Activated T-cell treated with anti-CD3 and anti-CD28 coated beads, Interleukin-2, amount 50 U/mL, for 1 hour (primary cell): ENCODE data around the gene RAI14.
"Not testable (repeated sequence)": the region's sequence is repeated elsewhere in the genome, so short reads cannot be mapped to it uniquely, and the experiment has no call there.

ENCODE experiments used
- DNase-seq: peaks from one replicate; pipeline ENCODE4 v3.0.0-alpha.2; 2020

Gene RAI14

DNA sequence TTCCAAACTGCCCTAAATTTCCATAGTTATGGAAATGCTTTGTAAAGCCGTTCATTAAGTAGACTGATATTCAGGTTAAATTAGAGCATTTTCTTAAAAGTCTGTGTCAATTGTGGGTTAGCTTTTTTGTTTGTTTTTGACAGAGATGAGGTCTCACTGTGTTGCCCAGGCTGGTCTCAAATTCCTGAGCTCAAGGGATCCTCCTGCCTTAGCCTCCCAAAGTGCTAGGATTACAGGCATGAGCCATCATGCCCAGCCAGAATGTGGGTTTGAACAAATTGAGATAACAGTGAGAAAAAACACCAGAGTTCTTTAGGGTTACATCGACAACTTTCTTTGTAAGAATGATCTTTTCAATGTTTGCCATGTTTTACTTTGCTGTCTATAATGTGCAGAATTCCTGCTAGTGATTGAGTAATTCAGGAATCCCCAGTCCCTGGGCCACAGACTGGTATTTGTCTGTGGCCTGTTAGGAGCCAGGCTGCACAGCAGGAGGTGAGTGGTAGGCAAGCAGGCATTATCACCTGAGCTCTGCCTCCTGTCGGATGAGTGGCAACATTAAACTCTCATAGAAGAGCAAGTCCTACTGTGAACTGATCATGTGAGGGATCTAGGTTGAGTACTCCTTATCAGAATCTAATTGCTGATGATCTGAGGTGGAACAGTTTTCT lies 80.5 kb downstream of the RAI14 start:
- no peak for DNase-seq

DNA sequence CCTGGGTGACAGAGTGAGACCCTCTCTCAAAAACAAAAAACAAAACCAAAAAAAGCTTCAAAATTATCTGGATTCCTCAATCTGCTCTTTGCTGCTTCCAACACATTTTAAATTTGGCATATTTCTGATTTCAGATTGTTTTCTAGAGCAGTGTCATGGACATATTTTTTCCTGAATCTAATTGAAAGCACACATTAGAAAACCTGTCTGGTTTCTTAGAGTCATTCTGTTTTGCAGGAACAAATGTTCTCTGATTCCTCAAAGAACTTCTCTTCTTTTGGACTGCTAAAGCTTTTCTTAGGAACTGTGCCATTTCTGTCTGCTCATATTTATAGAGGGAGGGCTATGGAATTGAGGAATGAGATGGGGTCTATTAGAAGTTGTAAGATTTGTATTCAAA lies 81.6 kb downstream of the RAI14 start:
- DNase-seq: no peak

DNA sequence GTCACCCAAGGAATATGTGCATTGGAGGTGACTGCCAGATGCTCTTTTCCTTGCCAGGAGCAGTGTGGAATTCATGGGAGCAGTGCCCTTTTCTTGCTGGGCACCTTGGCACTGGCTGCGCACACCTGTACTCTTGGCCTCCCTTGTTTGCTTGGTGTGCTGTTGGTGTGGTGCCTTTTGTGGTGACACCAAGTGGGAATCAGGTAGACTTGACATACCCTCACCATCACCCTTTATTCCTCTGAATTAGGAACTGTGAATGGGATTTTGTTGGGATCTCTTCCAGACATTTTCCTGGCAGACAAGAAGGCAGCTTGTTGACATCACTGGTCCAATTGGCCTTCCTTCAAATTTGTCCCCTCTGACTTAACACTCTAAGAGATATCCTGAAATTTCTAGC lies 82.3 kb downstream of the RAI14 start:
- no peak for DNase-seq

DNA sequence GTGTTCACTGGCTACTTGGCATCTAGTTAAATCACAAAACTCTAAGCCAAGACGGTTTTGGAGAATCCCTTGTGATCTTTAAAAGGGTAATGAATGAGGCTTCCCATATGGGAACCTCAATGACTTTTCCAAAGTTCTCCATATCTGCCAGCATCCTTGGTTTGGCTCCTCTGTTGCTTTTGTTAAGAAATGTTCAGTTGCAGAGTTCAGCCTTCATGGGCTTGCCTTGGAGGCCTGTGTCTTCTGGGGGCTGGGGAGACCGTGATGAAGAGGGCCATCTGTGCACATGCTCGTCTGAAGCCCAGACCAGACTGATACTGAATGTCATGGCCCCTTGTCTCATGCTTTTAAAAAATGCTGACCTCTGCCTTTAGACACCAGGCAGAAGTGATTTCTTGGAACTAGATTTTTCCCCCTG lies 84.3 kb downstream of the RAI14 start:
- no peak for DNase-seq

DNA sequence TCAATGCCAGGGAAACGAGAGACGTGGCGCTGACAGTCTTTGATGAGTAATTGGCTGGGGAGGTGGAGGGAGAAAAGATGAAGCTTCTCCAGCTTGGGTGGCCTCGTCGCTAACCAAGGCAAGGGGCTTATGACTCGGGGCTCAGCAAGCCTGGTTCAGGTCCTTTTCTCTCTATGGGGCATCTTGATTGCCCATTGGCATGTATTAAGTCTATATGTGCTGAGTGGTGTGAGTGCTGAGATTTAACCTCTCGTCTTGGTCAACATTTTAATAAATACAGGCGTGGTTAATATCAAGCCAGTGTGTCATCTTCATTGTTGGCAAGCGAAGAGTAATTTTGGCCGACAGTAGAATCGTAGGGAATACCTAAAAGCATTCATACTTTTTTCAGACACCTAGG lies 85.9 kb downstream of the RAI14 start:
- no peak for DNase-seq

DNA sequence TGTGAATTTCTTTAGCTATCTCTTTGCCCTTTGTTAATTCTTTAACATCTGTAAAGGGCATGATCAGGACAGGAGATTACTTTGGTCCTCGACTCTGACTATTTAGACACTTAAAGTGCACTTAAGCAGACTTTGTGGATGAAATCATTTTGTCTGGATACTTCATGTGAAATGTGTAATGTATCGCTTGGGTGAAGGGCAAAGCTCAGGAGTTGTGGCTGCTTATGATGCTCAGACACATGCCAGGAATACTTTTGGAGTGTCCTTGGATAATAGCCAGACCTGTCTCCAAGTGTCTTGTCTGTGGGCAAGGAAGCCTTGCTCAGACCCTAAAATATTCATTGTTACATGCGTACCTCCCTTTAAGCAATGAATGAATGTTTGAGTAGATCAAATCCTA lies 87.8 kb downstream of the RAI14 start:
- no peak for DNase-seq

DNA sequence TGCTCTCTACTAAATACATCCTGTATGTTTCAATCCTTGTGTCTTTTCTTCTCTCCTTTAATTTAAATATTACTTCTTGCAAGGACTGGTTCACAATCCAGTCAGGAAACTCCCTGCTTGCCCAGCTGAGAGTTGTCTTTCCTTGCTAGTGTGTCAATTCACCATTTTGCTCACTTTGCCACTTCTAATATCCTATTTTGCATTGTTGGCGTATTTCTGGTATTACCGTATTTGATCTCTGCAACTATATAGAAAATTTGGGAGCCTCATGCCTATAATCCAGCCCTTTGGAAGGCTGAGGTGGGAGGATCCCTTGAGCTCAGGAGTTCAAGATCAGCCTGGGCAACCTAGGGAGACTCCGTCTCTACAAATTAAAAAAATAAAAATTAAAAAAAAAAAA lies 92.3 kb downstream of the RAI14 start:
- DNase-seq: no peak

DNA sequence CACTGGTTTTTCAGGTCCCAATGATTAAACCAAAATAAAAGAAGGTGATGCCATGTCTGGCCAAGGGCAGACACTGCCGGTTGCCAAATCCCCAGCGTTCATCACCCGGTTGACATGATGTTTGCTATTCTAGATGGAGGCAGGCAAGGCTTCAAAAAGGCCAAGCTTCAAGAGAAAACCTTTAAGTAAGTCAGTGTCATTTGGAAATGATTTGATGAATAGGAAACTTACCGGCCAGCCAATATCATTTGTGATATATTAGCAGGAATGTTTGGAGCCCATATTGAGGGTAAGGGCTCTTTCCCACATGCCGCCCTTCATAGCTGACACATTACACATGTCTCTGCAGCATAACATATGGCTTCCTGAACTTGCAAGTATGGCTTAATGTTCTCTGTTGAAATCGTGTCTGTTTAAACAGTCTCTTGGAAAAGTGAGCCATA lies 93.3 kb downstream of the RAI14 start:
- no peak for DNase-seq

DNA sequence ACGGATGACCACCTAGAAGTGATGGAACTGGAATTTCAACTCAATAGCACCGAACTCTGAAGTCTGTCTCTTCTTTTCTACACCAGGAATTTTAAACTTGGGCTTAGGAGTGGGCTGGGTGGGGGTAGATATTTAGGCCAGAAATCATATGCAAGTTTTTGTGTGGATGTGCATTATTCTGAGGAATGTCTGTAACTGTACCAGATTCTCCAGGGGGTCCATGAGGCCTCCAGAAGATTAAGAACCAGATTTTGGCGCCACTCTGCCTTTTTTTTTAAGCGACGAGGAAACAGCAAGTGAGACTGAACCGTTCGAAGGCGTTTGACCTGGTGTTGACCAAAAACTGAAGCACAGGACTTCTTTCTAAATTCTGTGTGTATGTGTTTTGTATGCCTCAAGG lies 94.1 kb downstream of the RAI14 start:
- DNase-seq: no peak

DNA sequence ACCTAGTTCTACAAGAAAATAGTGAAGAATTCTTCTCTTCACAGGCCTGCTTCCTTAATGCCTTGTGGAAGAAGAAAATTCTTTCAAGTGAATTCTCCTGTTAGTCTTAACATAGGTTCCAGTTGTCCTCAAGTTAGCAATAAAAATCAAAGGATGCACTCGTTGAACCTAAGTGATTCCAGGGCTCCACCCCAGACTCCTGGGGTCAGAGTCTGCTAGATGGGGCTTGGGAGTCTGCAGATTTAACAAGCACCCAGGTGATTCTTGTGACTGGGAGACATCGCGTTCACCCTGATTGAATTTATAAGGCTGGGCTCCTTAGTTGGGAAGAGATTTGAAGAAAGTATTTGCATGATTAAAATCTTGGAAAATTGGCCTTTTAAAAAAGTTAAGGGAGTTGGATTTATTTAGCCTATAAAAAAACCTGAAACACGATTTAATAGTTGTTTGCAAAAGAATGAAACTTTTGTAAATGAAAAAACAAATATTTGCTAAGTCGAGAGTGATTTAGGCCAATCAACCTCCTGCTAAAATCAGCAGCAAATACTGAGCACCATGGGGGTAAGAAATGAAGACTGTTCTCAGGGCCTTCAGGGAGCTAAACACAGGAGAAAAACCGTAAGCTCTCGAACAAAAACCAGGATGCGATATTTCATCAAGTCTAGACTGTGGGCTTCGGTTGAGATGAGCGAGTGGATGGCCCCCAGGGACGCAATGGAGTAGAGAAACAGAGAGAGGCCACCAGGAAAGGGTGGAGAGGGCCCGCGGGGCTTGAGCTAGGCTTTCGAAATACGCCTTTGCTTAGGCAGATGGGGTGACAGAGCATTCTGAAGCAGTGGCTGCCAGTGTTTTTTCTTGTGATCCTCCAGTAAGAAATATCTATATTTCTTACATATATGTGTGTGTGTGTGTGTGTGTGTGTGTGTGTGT lies 95.9 kb downstream of the RAI14 start:
- DNase-seq: no peak

DNA sequence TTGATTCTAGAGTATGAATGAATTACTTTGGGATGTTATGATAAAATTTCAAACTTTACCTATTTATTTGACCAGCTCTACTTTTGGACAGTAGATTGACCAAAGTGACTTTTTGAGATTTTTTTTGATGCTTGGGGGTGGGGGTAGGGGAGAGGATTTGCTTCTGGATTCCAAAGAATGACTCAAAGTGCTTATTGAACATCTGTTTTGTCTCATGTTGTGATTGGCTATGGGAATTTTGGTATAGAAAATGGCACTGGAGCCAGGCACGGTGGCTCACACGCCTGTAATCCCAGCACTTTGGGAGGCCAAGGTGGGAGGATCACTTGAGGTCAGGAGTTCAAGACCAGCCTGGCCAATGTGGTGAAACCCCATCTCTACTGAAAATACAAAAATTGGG lies 97.1 kb downstream of the RAI14 start:
- DNase-seq: not testable (repeated sequence)

DNA sequence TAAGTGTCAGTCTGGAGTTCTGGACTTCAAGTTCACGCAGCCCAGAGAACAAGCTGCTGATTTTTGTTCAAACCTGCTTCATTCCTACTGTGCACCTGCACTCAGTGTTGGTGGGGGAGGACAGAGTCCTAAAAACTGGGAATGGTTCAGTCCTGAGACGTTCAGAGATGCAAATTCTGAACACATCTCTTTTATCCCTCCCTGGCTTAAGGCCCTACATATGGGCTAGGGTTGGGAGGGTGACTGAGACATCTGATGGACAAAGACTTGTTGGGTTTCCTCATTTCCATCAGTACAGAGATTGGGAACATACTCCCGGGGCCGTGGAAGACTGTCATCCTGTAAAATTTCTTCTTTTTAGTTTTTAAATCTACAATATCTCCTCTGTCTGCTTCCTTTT lies 99.8 kb downstream of the RAI14 start:
- DNase-seq: no peak

DNA sequence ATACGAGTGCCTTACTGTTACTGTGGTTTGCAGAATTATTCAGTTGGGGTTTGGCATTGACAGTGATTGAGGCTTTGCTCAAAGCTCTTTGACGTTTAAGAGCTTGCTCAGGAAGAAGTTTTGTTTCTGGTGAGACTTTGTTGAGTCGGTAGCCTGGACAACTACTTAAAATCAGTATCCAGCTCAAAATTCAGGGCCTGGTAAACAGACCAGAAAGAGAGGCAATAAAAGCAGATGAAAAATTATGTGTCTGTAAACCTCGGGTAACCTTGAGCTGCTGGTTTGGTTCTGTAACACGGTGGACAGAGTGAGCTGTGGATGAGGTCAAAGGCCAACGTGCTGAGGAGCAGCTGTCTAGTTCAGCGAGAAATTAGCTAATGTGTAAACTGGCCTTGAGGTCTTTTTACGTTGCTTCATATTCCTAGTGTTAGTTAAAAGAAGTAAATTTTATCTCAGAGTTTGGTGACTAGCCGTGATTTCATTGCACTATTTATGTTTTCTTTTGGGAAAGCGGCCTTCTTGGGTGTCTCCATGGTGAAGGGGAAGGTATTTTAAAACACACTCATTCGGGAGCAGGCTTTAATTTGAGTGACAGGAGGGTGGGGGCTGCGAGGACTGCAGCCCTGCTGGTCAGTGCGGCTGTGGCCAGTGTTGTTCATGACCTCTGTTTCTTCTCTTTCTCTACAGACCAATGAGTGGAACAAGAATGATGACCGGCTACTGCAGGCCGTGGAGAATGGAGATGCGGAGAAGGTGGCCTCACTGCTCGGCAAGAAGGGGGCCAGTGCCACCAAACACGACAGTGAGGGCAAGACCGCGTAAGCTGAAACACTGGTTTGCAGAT lies 100.9 kb downstream of the RAI14 start:
- no peak for DNase-seq

DNA sequence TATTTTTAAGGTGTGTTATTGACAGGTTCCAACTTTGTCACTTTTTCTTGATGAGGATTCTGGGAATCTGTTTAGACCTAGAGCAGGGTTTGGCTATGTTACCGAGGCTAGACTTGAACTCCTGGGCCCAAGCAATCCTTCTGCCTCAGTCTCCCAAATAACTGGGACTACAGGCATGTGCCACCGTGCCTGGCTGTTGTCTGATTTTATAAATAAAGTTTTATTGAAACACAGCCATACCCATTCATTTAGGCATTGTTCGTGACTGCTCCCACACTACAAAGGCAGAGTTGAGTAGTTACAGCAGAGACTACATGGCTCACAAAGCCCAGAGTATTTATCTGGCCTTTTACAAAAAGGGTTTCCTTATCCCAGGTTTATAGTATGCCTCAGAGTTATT lies 102.4 kb downstream of the RAI14 start:
- no peak for DNase-seq

DNA sequence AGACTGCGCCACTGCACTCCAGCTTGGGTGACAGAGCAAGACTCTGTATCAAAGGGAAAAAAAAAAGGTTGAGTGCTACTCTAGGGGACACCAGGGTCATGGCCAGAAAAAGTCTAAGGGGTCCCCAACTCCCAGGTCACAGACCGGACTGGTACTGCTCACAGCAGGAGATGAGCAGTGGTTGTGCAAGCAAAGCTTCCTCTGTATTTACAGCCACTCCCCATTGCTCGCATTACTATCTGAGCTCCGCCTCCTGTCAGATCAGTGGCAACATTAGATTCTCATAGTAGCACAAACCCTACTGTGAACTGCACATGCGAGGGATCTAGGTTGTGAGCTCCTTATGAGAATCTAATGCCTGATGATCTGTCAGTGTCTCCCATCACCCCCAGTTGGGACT lies 103.1 kb downstream of the RAI14 start:
- DNase-seq: not testable (repeated sequence)

DNA sequence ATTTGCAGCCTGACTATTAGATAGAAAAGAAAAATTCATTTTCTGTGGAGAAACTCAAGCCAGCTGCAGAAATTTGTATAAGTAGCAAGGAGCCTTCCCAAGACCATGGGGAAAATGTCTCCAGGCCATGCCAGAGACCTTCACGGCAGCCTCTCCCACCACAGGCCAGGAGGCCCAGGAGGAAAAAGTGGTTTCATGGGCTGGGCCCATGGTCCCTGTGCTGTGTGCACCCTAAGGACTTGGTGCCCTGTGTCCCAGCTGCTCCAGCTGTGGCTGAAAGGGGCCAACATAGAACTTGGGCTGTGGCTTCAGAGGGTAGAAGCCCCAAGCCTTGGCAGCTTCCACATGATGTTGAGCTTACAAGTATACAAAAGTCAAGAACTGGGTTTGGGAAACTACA lies 109.5 kb downstream of the RAI14 start:
- DNase-seq: no peak

DNA sequence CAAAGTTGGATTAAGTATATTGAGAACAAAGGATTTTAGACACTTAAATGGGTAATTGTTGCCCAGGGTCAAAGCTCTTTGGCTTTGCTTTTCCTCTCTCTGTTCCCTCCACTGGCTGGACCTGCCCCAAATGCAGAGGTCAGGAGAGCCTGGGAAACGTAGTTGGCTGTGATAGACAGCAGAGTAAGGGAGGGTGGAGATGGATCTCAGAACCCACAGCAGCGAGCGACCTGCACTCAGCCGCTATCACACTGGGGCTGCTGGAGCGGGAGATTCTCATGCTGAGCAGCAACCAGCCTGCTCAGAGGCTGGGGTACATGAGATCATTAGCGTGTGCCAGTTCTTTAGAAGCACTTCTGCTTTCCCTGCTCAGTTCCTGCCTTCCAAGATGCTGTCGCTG lies 111.1 kb downstream of the RAI14 start:
- no peak for DNase-seq

DNA sequence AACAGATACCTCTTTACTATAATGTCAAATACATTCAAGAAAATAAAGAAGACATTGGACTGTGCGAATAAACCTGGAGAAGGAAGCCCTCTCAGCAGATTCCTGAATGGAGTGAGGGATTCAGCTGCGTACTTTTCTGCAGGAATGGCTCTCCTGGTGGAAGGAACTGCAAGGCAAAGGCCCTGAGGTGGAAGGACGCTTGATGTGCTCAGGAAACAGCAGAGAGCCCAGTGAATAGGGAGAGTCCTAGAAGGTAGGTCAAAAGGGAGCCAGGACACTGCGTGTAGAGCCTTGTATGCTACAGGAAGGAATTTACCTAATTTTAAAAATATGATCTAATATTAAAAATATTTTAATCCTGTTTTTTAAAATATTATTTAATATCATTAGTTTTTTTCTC lies 114.4 kb downstream of the RAI14 start:
- no peak for DNase-seq

DNA sequence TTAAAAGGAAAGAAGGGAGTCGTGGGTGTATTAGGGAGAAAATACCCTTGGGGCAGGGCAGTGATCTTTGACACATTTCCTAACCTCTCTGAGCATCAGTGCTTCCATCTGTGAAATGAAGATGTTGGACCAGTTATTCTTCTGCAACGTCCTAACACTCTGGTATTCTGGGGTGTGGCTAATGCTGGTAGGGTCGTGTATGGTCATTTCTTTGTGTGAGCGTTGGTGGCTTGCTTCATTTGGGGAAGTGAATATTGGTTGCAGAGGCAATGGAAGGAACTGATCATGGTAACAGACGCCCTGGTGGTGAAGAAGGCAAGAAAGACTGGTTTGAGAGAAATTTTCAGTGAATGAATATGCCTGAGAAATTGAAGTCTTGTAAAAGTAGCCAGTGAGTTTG lies 114.9 kb downstream of the RAI14 start:
- DNase-seq: no peak

DNA sequence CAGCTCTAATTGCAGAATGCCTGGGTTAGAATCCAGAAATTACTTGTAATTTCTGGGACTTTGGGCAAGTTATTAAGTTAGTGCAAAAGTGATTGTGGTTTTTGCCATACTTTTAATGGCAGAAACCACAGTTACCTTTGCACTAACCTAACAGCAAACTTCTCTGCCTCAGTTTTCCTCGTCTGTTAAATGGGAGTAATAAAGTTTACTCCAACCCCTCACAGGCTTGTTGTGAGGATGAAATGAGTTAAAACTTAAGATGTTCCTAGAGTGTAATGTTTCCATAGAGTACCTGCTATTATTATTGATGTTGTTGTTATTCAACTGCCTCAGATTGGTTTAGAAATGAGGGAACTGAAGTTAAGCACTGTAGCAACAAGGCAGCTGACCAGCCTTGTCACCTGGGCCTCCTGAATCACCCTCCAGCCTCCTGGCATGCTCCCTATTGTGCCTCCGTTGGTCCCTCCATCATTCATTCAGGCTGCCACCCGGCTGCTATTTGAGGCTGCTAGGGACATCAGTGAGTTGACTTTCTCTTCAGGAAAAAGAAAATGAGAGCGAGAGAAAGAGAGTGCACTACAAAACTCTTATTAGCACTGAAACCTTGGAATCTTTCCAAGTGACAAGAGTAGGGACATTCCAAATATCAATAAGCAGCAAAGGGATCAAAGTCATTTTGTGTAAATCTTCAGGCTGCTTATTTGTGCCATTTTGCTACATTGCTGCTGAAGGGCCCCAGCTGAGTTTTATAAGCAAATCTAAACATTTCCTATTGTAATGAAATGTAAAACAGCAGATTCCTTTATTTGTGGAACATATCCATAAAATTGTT lies 116.4 kb downstream of the RAI14 start:
- no peak for DNase-seq

DNA sequence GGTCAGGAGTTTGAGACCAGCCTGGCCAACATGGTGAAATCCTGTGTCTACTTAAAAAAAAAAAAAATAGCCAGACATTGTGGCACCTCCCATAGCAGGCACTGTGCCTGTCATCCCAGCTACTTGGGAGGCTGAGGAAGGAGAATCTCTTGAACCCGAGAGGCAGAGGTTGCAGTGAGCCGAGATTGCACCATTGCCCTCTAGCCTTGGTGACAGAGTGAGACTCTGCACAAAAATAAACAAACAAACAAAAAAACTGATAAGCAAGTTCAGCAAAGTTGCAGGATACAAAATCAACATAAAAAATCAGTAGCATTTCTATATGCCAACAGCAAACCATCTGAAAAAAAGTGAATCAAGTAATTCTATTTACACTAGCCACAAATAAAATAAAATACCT lies 118.0 kb downstream of the RAI14 start:
- no peak for DNase-seq

DNA sequence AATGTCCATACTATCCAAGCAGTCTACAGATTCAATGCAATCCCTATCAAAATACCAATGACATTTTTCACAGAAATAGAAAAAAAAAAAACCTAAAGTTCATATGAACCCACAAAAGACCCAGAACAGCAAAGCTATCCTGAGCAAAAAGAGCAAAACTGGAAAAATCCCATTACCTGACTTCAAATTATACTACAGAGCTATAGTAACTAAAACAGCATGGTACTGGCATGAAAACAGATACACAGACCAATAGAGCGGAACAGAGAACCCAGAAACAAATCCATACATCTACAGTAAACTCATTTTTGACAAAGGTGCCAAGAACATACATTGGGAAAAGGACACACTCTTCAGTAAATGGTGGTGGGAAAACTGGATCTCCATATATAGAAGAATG lies 118.5 kb downstream of the RAI14 start:
- DNase-seq: not testable (repeated sequence)

DNA sequence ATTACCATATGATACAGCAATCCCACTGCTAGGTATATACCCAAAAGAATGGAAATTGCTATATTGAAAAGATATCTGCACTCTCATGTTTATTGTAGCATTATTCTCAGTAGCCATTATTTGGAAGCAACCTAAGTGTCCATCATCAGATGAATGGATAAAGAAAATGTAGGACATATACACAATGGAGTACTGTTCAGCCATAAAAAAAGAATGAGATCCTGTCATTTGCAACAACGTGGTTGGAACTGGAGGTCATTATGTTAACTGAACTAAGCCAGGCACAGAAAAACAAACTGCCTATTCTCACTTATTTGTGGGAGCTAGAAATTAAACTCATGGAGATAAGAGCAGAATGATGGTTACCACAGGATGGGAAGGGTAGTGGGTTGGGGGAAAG lies 119.8 kb downstream of the RAI14 start:
- no peak for DNase-seq
